ENCODE results near the gene HS6ST3.

The HS6ST3 gene

GRCh38 chr13:96203471-96203870, 113.6 kb downstream of the HS6ST3 start:
- DNase-seq: no peak

DNA sequence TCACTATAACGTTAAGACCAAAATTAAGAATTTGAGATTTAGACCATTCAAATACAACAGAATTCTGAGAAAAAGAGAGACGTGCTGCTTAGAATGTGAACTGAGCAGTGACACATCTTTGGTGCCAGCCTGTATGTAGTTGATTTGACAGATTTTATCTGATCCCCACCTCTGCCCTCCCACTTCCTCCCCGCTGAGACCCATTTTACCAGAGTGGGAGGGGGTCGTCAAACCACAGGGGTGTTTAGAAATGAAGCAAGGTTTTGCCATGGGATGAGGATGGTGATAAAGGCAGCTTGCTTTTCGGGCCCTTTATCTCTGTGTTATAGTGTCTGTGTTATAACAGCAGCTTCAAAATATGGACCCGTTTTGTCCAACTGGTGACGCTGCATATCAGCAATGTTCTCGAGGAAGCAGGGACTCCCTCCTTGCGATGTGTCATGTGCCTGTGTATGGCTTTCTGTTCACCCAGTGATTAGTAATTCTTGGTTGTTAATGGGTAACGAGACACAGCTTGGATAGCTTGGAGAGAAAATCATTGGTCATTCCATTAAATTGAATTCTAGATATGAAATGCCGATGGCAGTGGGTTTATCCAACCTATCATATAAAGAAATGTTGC, 125.0 kb downstream of the HS6ST3 start:
- DNase-seq: no peak

DNA sequence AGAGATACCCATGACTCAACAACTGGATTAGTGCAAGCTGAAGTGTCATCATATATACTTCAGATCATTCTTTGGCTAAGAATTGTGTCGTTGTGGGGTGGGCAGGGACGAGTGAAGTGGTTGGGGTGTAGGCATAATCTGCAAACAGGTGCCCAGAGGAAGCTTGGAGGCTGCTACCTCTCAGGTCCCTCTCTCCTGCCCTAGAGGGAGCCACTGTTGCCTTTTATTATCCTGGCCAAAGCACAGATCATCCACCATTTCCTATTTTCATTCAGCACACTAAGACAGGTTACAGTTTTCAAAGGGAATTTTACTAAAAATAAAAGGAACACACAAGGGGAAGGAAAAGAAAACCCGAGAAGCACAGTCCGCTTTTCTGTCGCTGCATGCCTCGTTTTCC, 126.6 kb downstream of the HS6ST3 start:
- no peak for DNase-seq

DNA sequence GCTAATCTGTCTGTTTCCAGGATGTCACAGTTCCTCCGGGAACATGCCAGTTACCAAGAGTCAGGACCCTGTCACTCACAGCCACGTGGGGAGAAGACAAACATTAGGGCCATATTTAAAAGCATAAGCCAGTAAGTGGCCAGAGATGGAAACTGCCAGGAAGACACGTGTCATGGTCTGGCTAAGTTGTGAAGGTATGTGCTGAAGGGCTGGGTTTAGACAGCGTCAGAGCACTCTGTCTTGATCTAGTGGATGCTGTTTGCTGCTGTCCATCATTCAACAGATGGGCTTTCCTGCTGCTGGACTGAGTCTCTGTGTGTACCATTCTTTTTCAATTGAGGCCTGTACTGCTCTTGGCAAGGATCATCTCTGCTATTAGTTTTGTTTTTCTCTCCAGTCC, 128.6 kb downstream of the HS6ST3 start:
- no peak for DNase-seq

DNA sequence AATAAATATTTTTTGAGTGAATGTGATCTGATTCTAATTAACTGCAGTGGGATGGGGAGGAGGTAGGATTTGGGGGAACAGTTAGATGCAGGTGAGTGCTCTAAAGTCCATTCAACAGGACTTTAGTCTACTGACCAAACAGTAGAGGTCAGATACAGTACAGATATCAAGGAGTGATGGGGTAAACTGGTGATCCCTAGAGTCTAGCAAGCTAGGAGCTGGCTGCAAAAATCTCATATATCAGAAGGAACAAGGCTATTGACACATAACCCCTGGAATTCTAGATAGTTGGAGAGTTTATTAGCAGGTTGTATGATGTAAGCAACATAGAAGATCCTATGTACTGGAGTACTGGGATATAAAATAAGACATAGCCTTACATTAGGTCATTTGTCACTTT, 131.6 kb downstream of the HS6ST3 start:
- no peak for DNase-seq

GRCh38 chr13:96223231-96223630, 133.3 kb downstream of the HS6ST3 start:
- DNase-seq: no peak

GRCh38 chr13:96229356-96229755, 139.4 kb downstream of the HS6ST3 start:
- DNase-seq: no peak

GRCh38 chr13:96238241-96238640, 148.3 kb downstream of the HS6ST3 start:
- no peak for DNase-seq

DNA sequence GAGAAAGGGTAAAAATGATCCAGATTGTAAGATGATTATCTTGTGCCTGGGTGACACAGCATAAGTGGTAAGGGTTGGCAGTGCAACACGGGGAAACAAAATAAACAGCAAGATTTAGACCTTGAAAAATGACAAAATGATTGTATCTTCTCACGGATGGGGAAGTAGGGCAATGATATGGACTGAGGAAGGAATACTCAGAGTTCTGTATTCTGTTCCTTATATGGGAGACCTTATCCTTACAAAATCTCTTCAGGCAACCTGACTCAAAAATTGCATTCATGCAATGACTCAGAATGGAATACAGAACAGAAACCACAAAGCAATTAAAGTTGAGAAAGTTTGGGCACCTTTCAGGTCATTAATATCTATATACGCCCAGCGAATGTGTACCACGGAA, 149.0 kb downstream of the HS6ST3 start:
- DNase-seq: no peak

GRCh38 chr13:96243376-96243775, 153.5 kb downstream of the HS6ST3 start:
- DNase-seq: no peak

DNA sequence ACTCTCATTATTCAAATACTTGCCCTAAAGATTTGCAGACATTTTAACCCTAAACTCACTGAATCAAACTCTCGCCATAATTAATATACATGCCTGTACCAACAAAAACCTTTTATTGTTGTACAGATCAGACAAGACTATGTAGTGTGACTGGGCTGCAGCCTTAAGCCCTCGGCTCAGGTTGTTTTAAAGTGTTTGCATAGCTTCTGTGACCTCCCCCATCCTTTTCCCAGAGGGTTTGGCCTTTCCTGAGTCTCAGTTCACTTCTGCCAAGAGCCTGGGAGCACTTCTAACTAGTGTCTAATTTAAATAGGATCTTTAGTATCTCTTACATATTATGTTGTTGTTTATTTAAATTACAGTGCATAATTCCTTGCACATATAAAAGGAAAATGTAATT, 158.2 kb downstream of the HS6ST3 start:
- DNase-seq: no peak

GRCh38 chr13:96248996-96249395, 159.1 kb downstream of the HS6ST3 start:
- DNase-seq: no peak

- no peak for DNase-seq
These were observed 163.0 kb downstream of the HS6ST3 start for GRCh38 chr13:96252903-96253302.

DNA sequence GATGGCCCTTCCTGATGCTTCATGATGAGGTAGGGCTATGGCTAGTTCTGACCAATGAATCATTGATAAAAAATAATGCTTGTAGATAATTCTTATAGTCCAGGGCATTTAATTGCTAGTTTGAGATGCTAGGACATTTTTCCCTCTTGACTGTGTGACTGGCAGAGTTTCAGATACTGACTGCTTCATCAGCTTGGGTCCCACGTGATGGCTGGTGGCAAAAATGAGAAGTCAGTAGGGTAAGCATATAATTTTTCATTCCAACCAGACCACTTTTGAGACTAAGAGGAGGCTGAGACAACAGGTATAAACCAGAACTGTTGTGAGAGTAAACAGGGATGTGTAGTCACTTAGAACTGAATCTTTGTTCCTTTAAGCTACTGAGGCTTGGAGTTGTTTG, 183.3 kb downstream of the HS6ST3 start:
- no peak for DNase-seq

DNA sequence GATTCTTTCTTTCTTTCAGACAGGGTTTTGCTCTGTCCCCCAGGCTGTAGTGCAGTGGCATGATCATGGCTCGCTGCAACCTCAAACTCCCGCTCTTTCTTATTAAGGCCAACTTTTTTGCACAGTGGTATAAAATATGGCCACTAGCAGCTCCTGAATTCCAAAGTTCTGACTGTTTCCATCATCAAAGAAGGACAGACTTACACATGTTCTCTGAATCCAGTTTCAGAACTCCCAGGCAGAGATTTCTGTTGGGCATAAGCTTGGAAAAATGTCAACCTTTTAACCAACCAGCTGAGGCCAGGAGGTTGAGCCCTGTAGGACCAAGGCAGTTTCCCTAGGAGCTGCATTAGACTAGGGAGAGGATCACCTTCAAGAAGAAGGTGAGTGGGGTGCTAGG, 184.1 kb downstream of the HS6ST3 start:
- DNase-seq: no peak

GRCh38 chr13:96279904-96280303, 190.0 kb downstream of the HS6ST3 start:
- no peak for DNase-seq

DNA sequence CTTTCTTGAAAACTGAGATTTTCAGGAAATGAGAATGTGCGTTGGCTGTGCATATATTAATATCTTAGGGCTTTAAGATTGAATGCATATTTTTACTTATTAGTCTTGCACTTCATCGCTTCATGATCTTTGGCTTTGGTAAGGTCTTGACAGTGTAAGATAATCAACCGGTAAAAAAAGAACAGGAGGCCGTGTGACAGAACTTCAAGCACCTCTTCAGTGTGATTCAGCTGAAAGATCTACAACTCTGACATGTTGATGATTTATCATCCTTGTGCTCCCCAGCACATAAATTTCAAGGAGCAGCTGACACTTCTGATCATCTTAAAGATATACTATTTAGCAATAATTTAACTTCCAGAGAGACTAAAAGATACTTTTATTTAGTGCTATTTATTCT, 195.1 kb downstream of the HS6ST3 start:
- DNase-seq: no peak

- no peak for DNase-seq
These were observed 195.8 kb downstream of the HS6ST3 start for GRCh38 chr13:96285729-96286128.

- DNase-seq: no peak
These were observed 205.3 kb downstream of the HS6ST3 start for GRCh38 chr13:96294930-96295881.

DNA sequence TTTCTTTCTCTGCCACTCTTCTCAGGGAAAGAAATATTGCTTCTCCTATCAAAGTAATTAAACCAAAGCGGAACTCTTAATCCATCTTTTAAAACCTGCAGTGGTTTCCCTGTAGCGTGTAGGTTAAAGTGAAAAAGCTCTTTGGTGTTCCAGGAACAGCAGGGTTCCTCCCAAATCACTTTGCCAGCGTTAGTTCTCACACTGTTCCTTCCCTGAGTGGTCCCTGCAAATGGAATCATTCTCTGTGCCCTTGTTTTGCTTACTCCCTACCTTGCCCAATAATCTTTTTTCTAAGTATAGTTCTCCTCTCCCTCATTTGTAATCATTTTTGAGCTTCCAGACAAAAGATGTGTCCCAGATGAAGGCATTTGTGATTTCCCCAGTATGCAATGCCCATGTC, 207.5 kb downstream of the HS6ST3 start:
- DNase-seq: no peak

DNA sequence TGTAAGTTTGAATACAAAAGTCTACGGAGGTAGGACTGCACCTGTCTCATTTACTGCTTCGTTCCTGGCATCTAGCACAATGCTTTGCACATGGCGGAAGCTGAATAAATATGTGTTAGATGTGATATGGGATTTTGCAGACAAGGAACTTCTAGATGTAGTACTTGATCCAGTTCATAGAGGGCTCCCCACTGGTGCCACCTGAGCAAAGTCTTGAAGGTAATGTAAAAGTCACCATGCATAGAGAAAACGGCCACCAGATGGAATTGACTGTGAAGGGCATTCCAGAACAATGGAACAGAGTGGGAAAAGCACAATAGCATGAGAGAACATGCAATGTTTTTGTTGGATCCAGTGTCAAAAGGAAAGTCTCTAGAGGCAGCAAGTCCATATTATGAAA, 209.3 kb downstream of the HS6ST3 start:
- DNase-seq: no peak

GRCh38 chr13:96308568-96308967, 218.7 kb downstream of the HS6ST3 start:
- DNase-seq: no peak

DNA sequence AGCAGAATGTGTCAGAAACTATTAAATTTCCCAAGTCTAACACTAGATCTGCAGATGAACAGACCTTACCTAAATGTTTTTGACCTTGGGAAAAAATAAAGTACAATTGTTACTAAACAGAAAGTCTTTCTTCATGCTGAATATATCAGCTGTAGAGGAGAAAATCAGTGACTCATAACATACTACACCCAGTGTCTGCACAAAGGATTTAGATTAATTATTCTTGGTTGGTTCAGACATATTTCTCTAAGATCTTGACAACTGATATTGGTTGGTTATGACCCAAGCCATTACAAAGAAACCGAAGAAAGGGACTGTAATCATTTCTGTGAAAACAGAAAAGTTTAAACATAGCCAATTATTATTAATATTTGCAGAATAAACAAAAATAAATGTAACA, 225.1 kb downstream of the HS6ST3 start:
- no peak for DNase-seq

DNA sequence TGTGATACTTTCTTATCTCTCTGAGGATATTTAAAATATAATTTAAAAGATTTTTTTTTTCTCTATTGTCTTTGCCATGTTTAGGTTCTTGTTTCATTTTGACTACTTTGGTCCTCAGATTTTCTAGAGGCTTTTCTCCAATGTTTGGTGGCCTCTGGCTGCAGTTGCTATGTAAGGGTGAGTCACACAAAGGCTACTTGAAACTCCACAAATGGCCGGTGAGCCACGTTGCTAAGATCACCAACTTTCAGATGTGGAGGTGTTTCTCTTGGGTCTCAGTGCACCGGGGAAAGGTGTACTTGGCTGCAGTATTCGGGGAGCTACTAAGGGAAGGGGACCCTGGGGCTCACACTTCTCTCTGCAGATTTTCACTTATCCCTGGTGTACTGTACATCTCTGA, 248.1 kb downstream of the HS6ST3 start:
- DNase-seq: no peak

GRCh38 chr13:96342286-96342685, 252.4 kb downstream of the HS6ST3 start:
- no peak for DNase-seq

Measured in GDM1 (cell line).